K562 (cell line): Measurements from ENCODE around the gene SLC45A3. TPM values are rescaled to one million over a fixed set of nuclear protein-coding genes. Genes with fewer than 3 reads are reported as not detected.

Experiments used
- ATAC-seq: fragments of 200-7000 bp; cut with Tn5 transposase; 3 replicates; pipeline ENCODE4 v1.9.1; 2020; ENCODE audit warnings: moderate library complexity
- BruUV-seq: library from RNA; stranded (reverse); fragments of 400-500 nt; replicated peaks from 2 replicates; lab custom pipeline; 2021; lab: Mats Ljungman, UMichigan
- CTCF ChIA-PET: fragments of 300-600 bp; formaldehyde crosslinking; extraction: SDS; loops from one replicate; lab custom pipeline; 2021; ENCODE audit warnings: low intra/inter-chr PET ratio; lab: Yijun Ruan, JAX
- POLR2A ChIA-PET: fragments of 300-600, 350-650 bp; sonication (Branson Sonifier 250); formaldehyde crosslinking; extraction: SDS; loops from one replicate; lab custom pipeline; 2021; ENCODE audit warnings: antibody characterized with exemption, inconsistent platforms; lab: Yijun Ruan, JAX
- DNase-seq, 4 experiments: peaks; one replicate each; pipeline versions ENCODE4 v3.0.0 to v3.0.0-alpha.2; 2011 to 2018; ENCODE audit warnings: low spot score in 3 of 4, mixed read lengths in 3 of 4; ENCODE audit errors: extremely low read depth in 1 of 4
- FAIRE-seq: peaks from 2 replicates; lab custom pipeline; 2011; peaks lifted over from hg19 to GRCh38; lab: Jason Lieb, UNC
- H2AFZ ChIP-seq: 2 replicates; pipeline ENCODE4 v1.6.0; 2011; ENCODE audit warnings: low read depth, low read length, control low read depth, inconsistent platforms
- H3K27ac ChIP-seq: fragments of 200-600 bp; 3 replicates; pipeline ENCODE4 v1.8.0; 2011; ENCODE audit warnings: low read depth, mild to moderate bottlenecking, control low read depth, inconsistent platforms, low read length, moderate library complexity, mixed read lengths; ENCODE audit errors: extremely low read depth
- H3K27me3 ChIP-seq, 2 experiments: fragments of 300-600 bp in 1 of 2; 2 replicates in 1 of 2; 3 replicates in 1 of 2; pipeline versions ENCODE4 v1.6.0 to v1.8.0; 2011; ENCODE audit warnings: inconsistent platforms in 2 of 2, low read length in 2 of 2, mild to moderate bottlenecking in 1 of 2, mixed read lengths in 1 of 2, moderate library complexity in 1 of 2; ENCODE audit not compliant: control insufficient read depth in 2 of 2, insufficient read depth in 2 of 2
- H3K36me3 ChIP-seq: fragments of 300-600 bp; 3 replicates; pipeline ENCODE4 v1.8.0; 2011; ENCODE audit warnings: mild to moderate bottlenecking, low read length, inconsistent platforms; ENCODE audit not compliant: control insufficient read depth, insufficient read depth
- H3K4me1 ChIP-seq, 2 experiments: fragments of 200-600 bp in 1 of 2; replicated peaks in 1 of 2; 2 replicates in 1 of 2; 3 replicates in 1 of 2; pipeline versions ENCODE4 v1.5.1 to v1.8.0; 2011; ENCODE audit warnings: inconsistent platforms in 2 of 2, low read length in 2 of 2, mild to moderate bottlenecking in 1 of 2, mixed read lengths in 1 of 2, moderate library complexity in 1 of 2; ENCODE audit not compliant: control insufficient read depth in 2 of 2, insufficient read depth in 2 of 2
- H3K4me2 ChIP-seq: 2 replicates; pipeline ENCODE4 v1.6.1; 2011; ENCODE audit warnings: low read length, control low read depth, inconsistent platforms, mixed read lengths; ENCODE audit not compliant: insufficient read depth
- H3K4me3 ChIP-seq: fragments of 200-600 bp; sonication (generic), shearing (Covaris generic); 2 replicates; pipeline ENCODE4 v1.5.1; 2016; ENCODE audit warnings: control low read depth, inconsistent platforms
- H3K79me2 ChIP-seq: fragments of 200-600 bp; 3 replicates; pipeline ENCODE4 v1.8.0; 2011; ENCODE audit warnings: low read length, inconsistent platforms; ENCODE audit not compliant: control insufficient read depth, insufficient read depth
- H3K9ac ChIP-seq, 2 experiments: 2 replicates each; pipeline versions ENCODE4 v1.6.0 to v1.6.1; 2011; ENCODE audit warnings: low read depth in 2 of 2, low read length in 2 of 2, control low read depth in 1 of 2, inconsistent platforms in 1 of 2, mild to moderate bottlenecking in 1 of 2, mixed read lengths in 1 of 2; ENCODE audit not compliant: insufficient read depth in 1 of 2
- H3K9me1 ChIP-seq: one replicate; pipeline ENCODE4 v1.6.0; 2011; ENCODE audit warnings: inconsistent platforms, mild to moderate bottlenecking, low read length, moderate library complexity; ENCODE audit not compliant: control insufficient read depth, insufficient read depth
- H3K9me3 ChIP-seq: replicated peaks from 2 replicates; pipeline ENCODE4 v1.5.1; 2011; ENCODE audit warnings: low read depth, low read length, inconsistent platforms; ENCODE audit not compliant: control insufficient read depth, insufficient read depth
- H4K20me1 ChIP-seq: replicated peaks from 2 replicates; pipeline ENCODE4 v1.6.1; 2011; ENCODE audit warnings: low read length, inconsistent platforms, mixed read lengths; ENCODE audit not compliant: control insufficient read depth, insufficient read depth
- BRF1 ChIP-seq: IDR thresholded peaks from 3 replicates; pipeline ENCODE4 v1.6.1; 2011; ENCODE audit warnings: borderline replicate concordance, mild to moderate bottlenecking; ENCODE audit not compliant: insufficient read length; ENCODE audit errors: extremely low read depth
- BRF2 ChIP-seq: IDR thresholded peaks from 3 replicates; pipeline ENCODE4 v1.6.1; 2011; ENCODE audit warnings: borderline replicate concordance, mild to moderate bottlenecking; ENCODE audit not compliant: insufficient read length, insufficient read depth
- CUX1 ChIP-seq: fragments of 200-800 bp; sonication (Bioruptor generic); IDR thresholded peaks from 2 replicates; pipeline ENCODE4 v1.6.1; 2016; ENCODE audit warnings: missing genetic modification characterization, missing compliant biosample characterization
- EP400 ChIP-seq: fragments of 450-650 bp; IDR thresholded peaks from 2 replicates; pipeline ENCODE4 v1.6.1; 2017; ENCODE audit warnings: antibody characterized with exemption, mild to moderate bottlenecking, moderate library complexity
- ERF ChIP-seq: fragments of 450-650 bp; formaldehyde crosslinking; IDR thresholded peaks from 2 replicates; pipeline ENCODE4 v1.4.0; 2020; ENCODE audit warnings: mild to moderate bottlenecking, mixed read lengths
- HMG20B ChIP-seq: fragments of 250-450 bp; sonication (Bioruptor Pico); IDR thresholded peaks from 2 replicates; pipeline ENCODE4 v1.5.0; 2021; ENCODE audit warnings: mild to moderate bottlenecking
- MYC ChIP-seq, 2 experiments: fragments of 250-450 bp in 1 of 2; sonication (Bioruptor Pico) in 1 of 2; IDR thresholded peaks; 2 replicates each; pipeline versions ENCODE4 v1.5.1 to v1.6.1; 2012 to 2021; ENCODE audit warnings: low read depth in 2 of 2, borderline replicate concordance in 1 of 2, improper control_type of control experiment in 1 of 2, low read length in 1 of 2, mild to moderate bottlenecking in 1 of 2, moderate library complexity in 1 of 2
- NCOA2 ChIP-seq, 2 experiments: fragments of 450-650 bp; IDR thresholded peaks; 2 replicates each; pipeline ENCODE4 v1.6.1; 2018; ENCODE audit warnings: mild to moderate bottlenecking in 2 of 2, moderate library complexity in 1 of 2; ENCODE audit not compliant: partially characterized antibody in 2 of 2
- PRMT5 ChIP-seq: sonication (generic); formaldehyde crosslinking; IDR thresholded peaks from 2 replicates; pipeline ENCODE4 v1.5.0; 2020; ENCODE audit warnings: missing genetic modification reagents
- SMAD4 ChIP-seq: fragments of 250-450 bp; sonication (Bioruptor Pico); conservative IDR thresholded peaks from 2 replicates; pipeline ENCODE4 v1.8.0; 2021; ENCODE audit warnings: inconsistent platforms, mild to moderate bottlenecking, moderate library complexity
- SNIP1 ChIP-seq: fragments of 450-650 bp; IDR thresholded peaks from 2 replicates; pipeline ENCODE4 v1.7.1; 2017; ENCODE audit warnings: low read depth, mild to moderate bottlenecking
- TEAD4 ChIP-seq, 2 experiments: sonication (generic) in 1 of 2; formaldehyde crosslinking in 1 of 2; IDR thresholded peaks; 2 replicates each; pipeline versions ENCODE4 v1.6.1 to v1.8.0; 2012 to 2022; ENCODE audit warnings: borderline replicate concordance in 1 of 2, inconsistent platforms in 1 of 2, low read length in 1 of 2, mild to moderate bottlenecking in 1 of 2, missing genetic modification reagents in 1 of 2
- ZNF224 ChIP-seq: sonication (generic); formaldehyde crosslinking; IDR thresholded peaks from 2 replicates; pipeline ENCODE4 v1.8.0; 2022; ENCODE audit warnings: mild to moderate bottlenecking, missing genetic modification reagents
- ZNF282 ChIP-seq: sonication (generic); formaldehyde crosslinking; IDR thresholded peaks from 2 replicates; pipeline ENCODE4 v1.8.1; 2023; ENCODE audit warnings: missing genetic modification reagents
- ZNF41 ChIP-seq: fragments of 250-450 bp; sonication (Bioruptor Pico); conservative IDR thresholded peaks from 2 replicates; pipeline ENCODE4 v1.4.0; 2020; ENCODE audit warnings: mild to moderate bottlenecking
- ZNF699 ChIP-seq: fragments of 250-450 bp; sonication (Bioruptor Pico); IDR thresholded peaks from 2 replicates; pipeline ENCODE4 v1.8.0; 2021; ENCODE audit warnings: mild to moderate bottlenecking, moderate library complexity; ENCODE audit not compliant: insufficient replicate concordance
- WGBS: fragments of 100-300 bp; shearing (Covaris generic); methylation state at CpG from one replicate; pipeline ENCODE4 v1.1.6; 2016; ENCODE audit warnings: low coverage, mixed read lengths; ENCODE audit not compliant: insufficient coverage; ENCODE audit errors: missing lambda C conversion rate; 5-methylcytosine and 5-hydroxymethylcytosine counted together
- in situ Hi-C: fragments of 300-500 bp; cut with MboI; formaldehyde crosslinking; loops from 4 replicates; pipeline ENCODE4 v1.15.0; 2018; ENCODE audit warnings: inconsistent platforms, mixed read lengths
- intact Hi-C: fragments of 100-400 bp; cut with micrococcal nuclease; formaldehyde crosslinking; loops from 2 replicates; pipeline ENCODE4 v1.14.2; 2022
- polyA plus RNA-seq, 8 experiments: library from polyadenylated mRNA; depleted of rRNA in 4 of 8; stranded (reverse) in 5 of 8; unstranded in 3 of 8; fragments of >200 nt; fragmentation: Nextera tagmentation in 2 of 8; fragmentation: Illumina TruSeq in 1 of 8; extraction: Ambion mirVana in 2 of 8; extraction: Trizol in 1 of 8; gene quantifications; 2 replicates each; pipeline versions ENCODE4 v1.2.1 to v1.2.3, GENCODE V29; 2011 to 2014; ENCODE audit warnings: inconsistent platforms in 1 of 8, missing spikeins in 1 of 8
- total RNA-seq, 7 experiments: library from RNA; depleted of rRNA in 6 of 7; stranded (reverse); fragments of >200 nt in 6 of 7; fragmentation: Illumina TruSeq in 2 of 7; extraction: Trizol in 2 of 7; gene quantifications; 2 replicates each; pipeline versions ENCODE4 v1.2.1 to v1.2.3, GENCODE V29; 2011 to 2021; ENCODE audit warnings: low replicate concordance in 1 of 7

Gene SLC45A3
- total and polyA plus RNA-seq, 9 of the 15 experiments (the other 6 are each of a cell fraction or from before 2014, with no cell fraction given): 0.06 to 3.3 (median 1.3) TPM

GRCh38 chr1:205719015-205719414, 38.7 kb upstream of the SLC45A3 start:
- H3K36me3 ChIP-seq: peaks cover 90% of the 10 kb centered on the region
- H3K9me1 ChIP-seq: no peaks in the 10 kb centered on the region
- no peak overlapping the region for H3K27ac ChIP-seq
- no peak overlapping the region for H3K4me2 ChIP-seq
- H4K20me1 ChIP-seq: no peaks in the 10 kb centered on the region
- no peak for FAIRE-seq
- 76% methylated on average over 3 of the region's 3 CpGs for WGBS
- H2AFZ ChIP-seq: no peak overlapping the region
- no peaks in the 10 kb centered on the region for H3K9me3 ChIP-seq
- no peak for ATAC-seq
- H3K27me3 ChIP-seq: no peaks in the 10 kb centered on the region
- BruUV-seq: no TSS peak
- ChIA-PET CTCF (no interaction called here), POLR2A (interaction anchor here (0.6 kb wide), 1 partner anchor 132 kb away, joined by 3 read pairs; no protein-coding TSS in a partner anchor)
- H3K79me2 ChIP-seq: no peaks in the 10 kb centered on the region
- in situ Hi-C loops: no loop called here
- no peak overlapping the region for H3K9ac ChIP-seq
- H3K4me1 ChIP-seq: no peaks in the 10 kb centered on the region
- H3K4me3 ChIP-seq: no peak overlapping the region
- intact Hi-C loops: no loop called here
- DNase-seq: no peak
- TF ChIP-seq ZNF224: no peak
- TF ChIP-seq NCOA2 (IDR thresholded peaks at IDR 0.05; ENCODE audit: partially characterized antibody in 2 of 2): no peak
- no peak for TF ChIP-seq MYC (IDR thresholded peaks at IDR 0.05; ENCODE audit: low read depth, low read length)
- no peak for TF ChIP-seq MYC (CRISPR knock-in tag; IDR thresholded peaks at IDR 0.05; ENCODE audit: borderline replicate concordance, low read depth)
- TF ChIP-seq SNIP1: no peak
- no peak for TF ChIP-seq TEAD4 (IDR thresholded peaks at IDR 0.05; ENCODE audit: low read length)
- TF ChIP-seq TEAD4 (CRISPR knock-in tag; IDR thresholded peaks at IDR 0.05; ENCODE audit: borderline replicate concordance): no peak
- no peak for TF ChIP-seq HMG20B (CRISPR knock-in tag)
- no peak for TF ChIP-seq ZNF699 (CRISPR knock-in tag)
- TF ChIP-seq CUX1: no peak
- TF ChIP-seq ZNF41: no peak
- TF ChIP-seq ZNF282 (CRISPR knock-in tag): no peak
- TF ChIP-seq PRMT5 (CRISPR knock-in tag): no peak
- no peak for TF ChIP-seq BRF1
- TF ChIP-seq EP400: no peak
- TF ChIP-seq BRF2: no peak
- no peak for TF ChIP-seq SMAD4 (CRISPR knock-in tag)
- no peak for TF ChIP-seq ERF (CRISPR knock-in tag)
